Panc1 (cell line): ENCODE measurements around the gene LPP. TPM values are rescaled to one million over a fixed set of nuclear protein-coding genes. Genes with fewer than 3 reads are reported as not detected.

Source experiments
- ATAC-seq: fragments of 200-7000 bp; cut with Tn5 transposase; 2 replicates; pipeline ENCODE4 v1.9.1; 2020; ENCODE audit warnings: mild to moderate bottlenecking, moderate library complexity
- BruUV-seq: library from RNA; stranded (reverse); fragments of 400-500 nt; replicated peaks from 2 replicates; lab custom pipeline; 2021; lab: Mats Ljungman, UMichigan
- CTCF ChIA-PET: fragments of 300-600 bp; sonication (Branson Sonifier 250); formaldehyde crosslinking; loops from one replicate; lab custom pipeline; 2022; ENCODE audit warnings: antibody characterized with exemption; lab: Charles Lee
- POLR2A ChIA-PET: fragments of 300-600 bp; sonication (Branson Sonifier 250); formaldehyde crosslinking; loops from one replicate; lab custom pipeline; 2022; ENCODE audit warnings: antibody characterized with exemption; lab: Charles Lee
- DNase-seq: peaks from one replicate; pipeline ENCODE4 v3.0.0-alpha.2; 2010; ENCODE audit warnings: low read depth, low spot score
- H3K27ac ChIP-seq: 2 replicates; pipeline ENCODE4 v1.5.1; 2011; ENCODE audit warnings: mild to moderate bottlenecking, low read length, inconsistent platforms
- H3K27me3 ChIP-seq: fragments of 200-500 bp; sonication (Bioruptor generic); 2 replicates; pipeline ENCODE4 v1.6.0; 2014; ENCODE audit warnings: low read length, inconsistent platforms; ENCODE audit not compliant: control insufficient read depth, insufficient read depth
- H3K36me3 ChIP-seq: fragments of 200-500 bp; sonication (Bioruptor generic); 2 replicates; pipeline ENCODE4 v1.5.1; 2014; ENCODE audit warnings: inconsistent platforms, mild to moderate bottlenecking, low read length, moderate library complexity; ENCODE audit not compliant: control insufficient read depth, insufficient read depth
- H3K4me1 ChIP-seq: 2 replicates; pipeline ENCODE4 v1.5.1; 2011; ENCODE audit warnings: inconsistent platforms, mild to moderate bottlenecking, low read length, moderate library complexity; ENCODE audit not compliant: control insufficient read depth, insufficient read depth
- H3K4me3 ChIP-seq, 2 experiments: 2 replicates each; pipeline ENCODE4 v1.5.1; 2011 to 2012; ENCODE audit warnings: low read depth in 2 of 2, low read length in 2 of 2, mild to moderate bottlenecking in 2 of 2, inconsistent platforms in 1 of 2, moderate library complexity in 1 of 2
- H3K9me3 ChIP-seq: fragments of 200-500 bp; sonication (Bioruptor generic); 2 replicates; pipeline ENCODE4 v1.5.1; 2014; ENCODE audit warnings: low read depth, mild to moderate bottlenecking, inconsistent platforms, low read length, moderate library complexity; ENCODE audit not compliant: control insufficient read depth, insufficient read depth
- CTCF ChIP-seq: fragments of 450-650 bp; IDR thresholded peaks from 2 replicates; pipeline ENCODE4 v1.5.1; 2017; ENCODE audit warnings: mild to moderate bottlenecking
- POLR2AphosphoS5 ChIP-seq: IDR thresholded peaks from 2 replicates; pipeline ENCODE4 v1.6.1; 2012; ENCODE audit warnings: mild to moderate bottlenecking, low read depth, low read length, moderate library complexity
- REST ChIP-seq, 2 experiments: IDR thresholded peaks; 2 replicates each; pipeline ENCODE4 v1.6.1; 2011 to 2012; ENCODE audit warnings: low read depth in 2 of 2, control low read depth in 1 of 2, low read length in 1 of 2, mild to moderate bottlenecking in 1 of 2, moderate library complexity in 1 of 2; ENCODE audit not compliant: insufficient read depth in 1 of 2
- SIN3A ChIP-seq: IDR thresholded peaks from 2 replicates; pipeline ENCODE4 v1.6.1; 2012; ENCODE audit warnings: low read depth, mild to moderate bottlenecking, low read length, moderate library complexity, borderline replicate concordance; ENCODE audit not compliant: insufficient read depth
- TCF7L2 ChIP-seq: IDR thresholded peaks from 2 replicates; pipeline ENCODE4 v1.6.1; 2011; ENCODE audit warnings: mild to moderate bottlenecking, low read depth, low read length, inconsistent platforms
- in situ Hi-C: cut with HindIII; loops from 2 replicates; pipeline ENCODE4 v1.10.0; 2016; ENCODE audit warnings: low sequenced_read_pairs, low pct_unique_long_range_greater_than_20kb
- intact Hi-C: fragments of 100-400 bp; cut with micrococcal nuclease; formaldehyde crosslinking; loops from one replicate; pipeline ENCODE4 v1.10.0; 2022; ENCODE audit not compliant: unreplicated experiment
- microRNA-seq: library from miRNA; unstranded; fragments of <30 nt; microRNA quantifications from one replicate; pipeline ENCODE4 v1.1.0, GENCODE V29; 2020; ENCODE audit not compliant: unreplicated experiment
- total RNA-seq: library from RNA; stranded (reverse); gene quantifications from one replicate; pipeline ENCODE4 v1.2.1, GENCODE V29; 2021; ENCODE audit not compliant: unreplicated experiment

The LPP gene
- total RNA-seq, 1 experiment from 2014 or later = 90.0 TPM

GRCh38 chr3:188939814-188940572, 786.0 kb downstream of the LPP start:
- BruUV-seq = no TSS peak
- no peak overlapping the region for H3K4me3 ChIP-seq
- ATAC-seq (no peak), DNase-seq (no peak)
- TF ChIP-seq SIN3A (no peak), TCF7L2 (no peak), REST (IDR thresholded peaks at IDR 0.05; ENCODE audit: insufficient read depth in 1 of 2, low read depth in 2 of 2, low read length in 1 of 2) (no peak), POLR2AphosphoS5 (no peak), CTCF (no peak)
- H3K4me1 ChIP-seq = no peaks in the 10 kb centered on the region
- intact Hi-C loops (no loop called here), in situ Hi-C loops (no loop called here)
- H3K9me3 ChIP-seq = no peaks in the 10 kb centered on the region
- no peaks in the 10 kb centered on the region for H3K27me3 ChIP-seq
- H3K27ac ChIP-seq = no peak overlapping the region
- ChIA-PET CTCF (no interaction called here), POLR2A (no interaction called here)
- no peaks in the 10 kb centered on the region for H3K36me3 ChIP-seq

Small RNA genes within 50 kb of the gene (microRNA-seq; reads per million reads assigned to microRNA genes)
- gene MIR28 = 6,065 reads per million, percentile 92 among the genes with 10 or more reads in this experiment
